Breast epithelium (tissue), 3 donors: ENCODE data around the gene PRDM5.

Experiments used
- POLR2A ChIP-seq: fragments of 450-650 bp; IDR thresholded peaks from one replicate; pipeline ENCODE4 v1.6.1; 2016; ENCODE audit warnings: antibody characterized with exemption, mild to moderate bottlenecking, moderate library complexity
- POLR2AphosphoS5 ChIP-seq, 3 donors: sonication (generic); formaldehyde crosslinking; IDR thresholded peaks; one replicate each; pipeline ENCODE4 v1.6.1; 2017; ENCODE audit warnings: antibody characterized with exemption in 3 of 3
- TF ChIP-seq, protein P1 (sequence below), 3 donors: fragments of 450-650 bp; IDR thresholded peaks; one replicate each; pipeline ENCODE4 v1.5.1; 2016 to 2017; ENCODE audit warnings: antibody characterized with exemption in 3 of 3, mild to moderate bottlenecking in 3 of 3, moderate library complexity in 3 of 3

DNA sequence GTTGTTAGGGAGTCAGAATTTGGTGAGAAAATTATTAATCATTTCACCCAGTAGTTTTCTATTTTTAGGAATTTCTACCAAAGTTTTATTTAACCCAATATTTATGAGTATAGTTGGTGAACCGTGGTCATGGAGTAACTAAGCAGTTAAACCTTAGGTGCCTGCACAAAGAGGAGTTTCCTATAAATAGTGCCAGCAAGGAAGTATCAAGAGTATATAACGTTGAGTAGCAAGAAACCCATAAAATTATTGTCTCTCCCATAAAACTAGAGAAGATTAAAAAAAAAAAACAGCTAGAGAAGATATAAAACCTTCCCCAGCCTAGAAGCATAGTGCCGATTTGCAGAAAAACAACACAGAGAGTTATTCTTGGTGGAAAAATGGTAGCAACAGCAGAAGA is 158.9 kb downstream of the PRDM5 start:
- TF ChIP-seq POLR2AphosphoS5 (IDR thresholded peaks at IDR 0.05) = no peak
- TF ChIP-seq, protein P1, sequence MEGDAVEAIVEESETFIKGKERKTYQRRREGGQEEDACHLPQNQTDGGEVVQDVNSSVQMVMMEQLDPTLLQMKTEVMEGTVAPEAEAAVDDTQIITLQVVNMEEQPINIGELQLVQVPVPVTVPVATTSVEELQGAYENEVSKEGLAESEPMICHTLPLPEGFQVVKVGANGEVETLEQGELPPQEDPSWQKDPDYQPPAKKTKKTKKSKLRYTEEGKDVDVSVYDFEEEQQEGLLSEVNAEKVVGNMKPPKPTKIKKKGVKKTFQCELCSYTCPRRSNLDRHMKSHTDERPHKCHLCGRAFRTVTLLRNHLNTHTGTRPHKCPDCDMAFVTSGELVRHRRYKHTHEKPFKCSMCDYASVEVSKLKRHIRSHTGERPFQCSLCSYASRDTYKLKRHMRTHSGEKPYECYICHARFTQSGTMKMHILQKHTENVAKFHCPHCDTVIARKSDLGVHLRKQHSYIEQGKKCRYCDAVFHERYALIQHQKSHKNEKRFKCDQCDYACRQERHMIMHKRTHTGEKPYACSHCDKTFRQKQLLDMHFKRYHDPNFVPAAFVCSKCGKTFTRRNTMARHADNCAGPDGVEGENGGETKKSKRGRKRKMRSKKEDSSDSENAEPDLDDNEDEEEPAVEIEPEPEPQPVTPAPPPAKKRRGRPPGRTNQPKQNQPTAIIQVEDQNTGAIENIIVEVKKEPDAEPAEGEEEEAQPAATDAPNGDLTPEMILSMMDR (IDR thresholded peaks at IDR 0.05) = no peak
- TF ChIP-seq POLR2A = no peak
